Measurements from ENCODE around the gene GBA3.

The GBA3 gene

GRCh38 chr4:22692736-22693135, at the start of gene GBA3:
Gene GBA3 (plus strand): TSS chr4:22692937.
- TF ChIP-seq, protein P1, sequence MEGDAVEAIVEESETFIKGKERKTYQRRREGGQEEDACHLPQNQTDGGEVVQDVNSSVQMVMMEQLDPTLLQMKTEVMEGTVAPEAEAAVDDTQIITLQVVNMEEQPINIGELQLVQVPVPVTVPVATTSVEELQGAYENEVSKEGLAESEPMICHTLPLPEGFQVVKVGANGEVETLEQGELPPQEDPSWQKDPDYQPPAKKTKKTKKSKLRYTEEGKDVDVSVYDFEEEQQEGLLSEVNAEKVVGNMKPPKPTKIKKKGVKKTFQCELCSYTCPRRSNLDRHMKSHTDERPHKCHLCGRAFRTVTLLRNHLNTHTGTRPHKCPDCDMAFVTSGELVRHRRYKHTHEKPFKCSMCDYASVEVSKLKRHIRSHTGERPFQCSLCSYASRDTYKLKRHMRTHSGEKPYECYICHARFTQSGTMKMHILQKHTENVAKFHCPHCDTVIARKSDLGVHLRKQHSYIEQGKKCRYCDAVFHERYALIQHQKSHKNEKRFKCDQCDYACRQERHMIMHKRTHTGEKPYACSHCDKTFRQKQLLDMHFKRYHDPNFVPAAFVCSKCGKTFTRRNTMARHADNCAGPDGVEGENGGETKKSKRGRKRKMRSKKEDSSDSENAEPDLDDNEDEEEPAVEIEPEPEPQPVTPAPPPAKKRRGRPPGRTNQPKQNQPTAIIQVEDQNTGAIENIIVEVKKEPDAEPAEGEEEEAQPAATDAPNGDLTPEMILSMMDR (IDR thresholded peaks at IDR 0.05; ENCODE audit: low read depth, low read length, missing control alignments): no peak
- H3K4me3 ChIP-seq (ENCODE audit: low read depth, low read length): no peak within 1 kb of the TSS
- in situ Hi-C loops (cut with HindIII; ENCODE audit: low pct_ligation_motif_present, low sequenced_read_pairs): no loop called here

DNA sequence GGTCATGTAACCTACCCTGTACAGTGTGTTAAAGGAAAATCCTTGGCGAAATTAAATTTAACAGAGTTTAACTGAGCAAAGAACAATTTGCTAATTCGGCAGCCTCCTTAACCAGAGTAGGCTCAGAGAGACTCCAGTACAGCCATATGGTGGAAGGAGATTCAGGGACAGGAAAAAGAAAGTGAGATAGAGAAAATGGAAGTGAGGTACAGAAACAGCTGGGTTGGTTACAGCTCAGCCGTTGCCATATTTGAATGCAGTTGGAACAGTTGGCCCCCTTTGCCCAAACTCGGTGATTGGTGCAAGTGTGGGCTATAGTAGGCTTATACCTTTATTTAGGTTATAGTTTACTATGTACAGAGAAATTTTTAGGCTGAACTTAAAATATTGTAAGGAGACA, 48.8 kb upstream of the GBA3 start:
- Histone ChIP-seq H3K27me3 (replicated peaks) (no peaks in the 10 kb centered on the region), H3K27ac (no peak overlapping the region), H3K36me3 (replicated peaks) (no peaks in the 10 kb centered on the region), H3K4me3 (ENCODE audit: low read depth, low read length) (no peak overlapping the region)
- TF ChIP-seq, protein P1 (IDR thresholded peaks at IDR 0.05; ENCODE audit: low read depth, low read length, missing control alignments): no peak
- no peak for DNase-seq
- in situ Hi-C loops (cut with HindIII; ENCODE audit: low pct_ligation_motif_present, low sequenced_read_pairs): no loop called here

More at GRCh38 chr4:22692736-22693135, at the start of gene GBA3:
- H3K27ac ChIP-seq: no peak within 1 kb of the TSS
- H3K27me3 ChIP-seq (replicated peaks): no peaks in the 10 kb centered on the region
- DNase-seq: no peak
- no peaks in the 10 kb centered on the region for H3K36me3 ChIP-seq (replicated peaks)

GRCh38 chr4:22645481-22646182, 47.1 kb upstream of the GBA3 start:
- no peak for DNase-seq
- Histone ChIP-seq H3K27ac (no peak overlapping the region), H3K27me3 (replicated peaks) (no peaks in the 10 kb centered on the region), H3K4me3 (ENCODE audit: low read depth, low read length) (no peak overlapping the region), H3K36me3 (replicated peaks) (no peaks in the 10 kb centered on the region)
- TF ChIP-seq, protein P1 (IDR thresholded peaks at IDR 0.05; ENCODE audit: low read depth, low read length, missing control alignments): no peak
- in situ Hi-C loops (cut with HindIII; ENCODE audit: low pct_ligation_motif_present, low sequenced_read_pairs): no loop called here

GRCh38 chr4:22648996-22649395, 43.7 kb upstream of the GBA3 start:
- Histone ChIP-seq H3K36me3 (replicated peaks) (no peaks in the 10 kb centered on the region), H3K27me3 (replicated peaks) (no peaks in the 10 kb centered on the region), H3K4me3 (ENCODE audit: low read depth, low read length) (no peak overlapping the region), H3K27ac (no peak overlapping the region)
- in situ Hi-C loops (cut with HindIII; ENCODE audit: low pct_ligation_motif_present, low sequenced_read_pairs): no loop called here
- no peak for DNase-seq
- TF ChIP-seq, protein P1 (IDR thresholded peaks at IDR 0.05; ENCODE audit: low read depth, low read length, missing control alignments): no peak

GRCh38 chr4:22650771-22651170, 42.0 kb upstream of the GBA3 start:
- Histone ChIP-seq H3K27ac (no peak overlapping the region), H3K36me3 (replicated peaks) (no peaks in the 10 kb centered on the region), H3K4me3 (ENCODE audit: low read depth, low read length) (no peak overlapping the region), H3K27me3 (replicated peaks) (no peaks in the 10 kb centered on the region)
- no peak for DNase-seq
- in situ Hi-C loops (cut with HindIII; ENCODE audit: low pct_ligation_motif_present, low sequenced_read_pairs): no loop called here
- TF ChIP-seq, protein P1 (IDR thresholded peaks at IDR 0.05; ENCODE audit: low read depth, low read length, missing control alignments): no peak

GRCh38 chr4:22653752-22654151, 39.0 kb upstream of the GBA3 start:
- no peaks in the 10 kb centered on the region for H3K36me3 ChIP-seq (replicated peaks)
- in situ Hi-C loops (cut with HindIII; ENCODE audit: low pct_ligation_motif_present, low sequenced_read_pairs): no loop called here
- no peak overlapping the region for H3K4me3 ChIP-seq (ENCODE audit: low read depth, low read length)
- no peak overlapping the region for H3K27ac ChIP-seq
- TF ChIP-seq, protein P1 (IDR thresholded peaks at IDR 0.05; ENCODE audit: low read depth, low read length, missing control alignments): no peak
- no peak for DNase-seq
- H3K27me3 ChIP-seq (replicated peaks): no peaks in the 10 kb centered on the region
